ENCODE measurements around the gene APOBEC2.

DNA sequence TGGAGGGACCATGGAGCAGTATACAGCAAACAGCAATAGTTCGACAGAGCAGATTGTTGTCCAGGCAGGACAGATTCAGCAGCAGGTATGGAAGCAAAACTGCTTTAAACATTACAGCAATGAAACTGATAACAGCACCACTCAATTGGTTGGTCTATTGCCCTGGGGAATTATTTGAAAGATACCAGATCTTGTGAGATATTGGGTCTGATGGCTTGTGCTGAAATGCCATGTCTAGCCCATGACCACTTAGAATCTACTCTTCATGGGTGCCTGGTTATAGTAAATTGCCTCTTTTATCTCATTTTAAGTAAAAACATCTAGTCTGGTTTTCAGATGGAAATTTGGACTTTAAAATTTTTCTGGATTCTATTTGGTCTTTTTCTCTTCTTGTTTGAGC, 26.1 kb downstream of the APOBEC2 start:
- TF ChIP-seq, protein P1, sequence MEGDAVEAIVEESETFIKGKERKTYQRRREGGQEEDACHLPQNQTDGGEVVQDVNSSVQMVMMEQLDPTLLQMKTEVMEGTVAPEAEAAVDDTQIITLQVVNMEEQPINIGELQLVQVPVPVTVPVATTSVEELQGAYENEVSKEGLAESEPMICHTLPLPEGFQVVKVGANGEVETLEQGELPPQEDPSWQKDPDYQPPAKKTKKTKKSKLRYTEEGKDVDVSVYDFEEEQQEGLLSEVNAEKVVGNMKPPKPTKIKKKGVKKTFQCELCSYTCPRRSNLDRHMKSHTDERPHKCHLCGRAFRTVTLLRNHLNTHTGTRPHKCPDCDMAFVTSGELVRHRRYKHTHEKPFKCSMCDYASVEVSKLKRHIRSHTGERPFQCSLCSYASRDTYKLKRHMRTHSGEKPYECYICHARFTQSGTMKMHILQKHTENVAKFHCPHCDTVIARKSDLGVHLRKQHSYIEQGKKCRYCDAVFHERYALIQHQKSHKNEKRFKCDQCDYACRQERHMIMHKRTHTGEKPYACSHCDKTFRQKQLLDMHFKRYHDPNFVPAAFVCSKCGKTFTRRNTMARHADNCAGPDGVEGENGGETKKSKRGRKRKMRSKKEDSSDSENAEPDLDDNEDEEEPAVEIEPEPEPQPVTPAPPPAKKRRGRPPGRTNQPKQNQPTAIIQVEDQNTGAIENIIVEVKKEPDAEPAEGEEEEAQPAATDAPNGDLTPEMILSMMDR (IDR thresholded peaks at IDR 0.05): no peak
- no peak for TF ChIP-seq POLR2A (IDR thresholded peaks at IDR 0.05)
- TF ChIP-seq EP300 (IDR thresholded peaks at IDR 0.05): no peak
